ENCODE measurements around the gene IKZF1.

Gene IKZF1

GRCh38 chr7:50317697-50318669, 13.5 kb downstream of the IKZF1 start:
- no peak overlapping the region for H3K9ac ChIP-seq (ENCODE audit: insufficient read length)
- no peaks in the 10 kb centered on the region for H3K9me3 ChIP-seq (ENCODE audit: low read depth, low read length)
- no peak overlapping the region for H3K27ac ChIP-seq
- no peaks in the 10 kb centered on the region for H3K36me3 ChIP-seq (ENCODE audit: insufficient read depth, low read length)
- no peak for DNase-seq (ENCODE audit: low read depth, low spot score)
- H3K4me3 ChIP-seq, result no peak overlapping the region
- TF ChIP-seq FOXP2 (optimal IDR thresholded peaks at IDR 0.05; ENCODE audit: control extremely low read depth, extremely low read length, insufficient read depth) (no peak), POLR2AphosphoS5 (IDR thresholded peaks at IDR 0.05; ENCODE audit: borderline replicate concordance, low read depth, low read length) (no peak), EZH2 (IDR thresholded peaks at IDR 0.05) (no peak)

- H3K4me3 ChIP-seq, result no peak overlapping the region
- no peak for DNase-seq (ENCODE audit: low read depth, low spot score)
- H3K9me3 ChIP-seq (ENCODE audit: low read depth, low read length), result no peaks in the 10 kb centered on the region
- H3K36me3 ChIP-seq (ENCODE audit: insufficient read depth, low read length), result no peaks in the 10 kb centered on the region
- TF ChIP-seq EZH2 (IDR thresholded peaks at IDR 0.05), result no peak
- no peak for TF ChIP-seq FOXP2 (optimal IDR thresholded peaks at IDR 0.05; ENCODE audit: control extremely low read depth, extremely low read length, insufficient read depth)
- TF ChIP-seq POLR2AphosphoS5 (IDR thresholded peaks at IDR 0.05; ENCODE audit: borderline replicate concordance, low read depth, low read length), result no peak
- H3K27ac ChIP-seq, result no peak overlapping the region
- H3K9ac ChIP-seq (ENCODE audit: insufficient read length), result no peak overlapping the region
These were observed 17.1 kb downstream of the IKZF1 start for GRCh38 chr7:50321487-50322067.

- DNase-seq (ENCODE audit: low read depth, low spot score), result no peak
- Histone ChIP-seq H3K36me3 (ENCODE audit: insufficient read depth, low read length) (no peaks in the 10 kb centered on the region), H3K4me3 (no peak overlapping the region), H3K9ac (ENCODE audit: insufficient read length) (no peak overlapping the region), H3K27ac (no peak overlapping the region), H3K9me3 (ENCODE audit: low read depth, low read length) (no peaks in the 10 kb centered on the region)
- TF ChIP-seq FOXP2 (optimal IDR thresholded peaks at IDR 0.05; ENCODE audit: control extremely low read depth, extremely low read length, insufficient read depth) (no peak), EZH2 (IDR thresholded peaks at IDR 0.05) (no peak), POLR2AphosphoS5 (IDR thresholded peaks at IDR 0.05; ENCODE audit: borderline replicate concordance, low read depth, low read length) (no peak)
These were observed 19.6 kb downstream of the IKZF1 start for GRCh38 chr7:50324113-50324512.

- no peaks in the 10 kb centered on the region for H3K9me3 ChIP-seq (ENCODE audit: low read depth, low read length)
- no peak overlapping the region for H3K9ac ChIP-seq (ENCODE audit: insufficient read length)
- TF ChIP-seq POLR2AphosphoS5 (IDR thresholded peaks at IDR 0.05; ENCODE audit: borderline replicate concordance, low read depth, low read length) (no peak), FOXP2 (optimal IDR thresholded peaks at IDR 0.05; ENCODE audit: control extremely low read depth, extremely low read length, insufficient read depth) (no peak), EZH2 (IDR thresholded peaks at IDR 0.05) (no peak)
- no peak overlapping the region for H3K4me3 ChIP-seq
- no peak for DNase-seq (ENCODE audit: low read depth, low spot score)
- no peak overlapping the region for H3K27ac ChIP-seq
- H3K36me3 ChIP-seq (ENCODE audit: insufficient read depth, low read length), result no peaks in the 10 kb centered on the region
These were observed 22.9 kb downstream of the IKZF1 start for GRCh38 chr7:50327443-50327842.

- Histone ChIP-seq H3K36me3 (ENCODE audit: insufficient read depth, low read length) (no peaks in the 10 kb centered on the region), H3K27ac (no peak overlapping the region), H3K4me3 (no peak overlapping the region), H3K9ac (ENCODE audit: insufficient read length) (no peak overlapping the region), H3K9me3 (ENCODE audit: low read depth, low read length) (no peaks in the 10 kb centered on the region)
- DNase-seq (ENCODE audit: low read depth, low spot score), result no peak
- TF ChIP-seq FOXP2 (optimal IDR thresholded peaks at IDR 0.05; ENCODE audit: control extremely low read depth, extremely low read length, insufficient read depth) (no peak), POLR2AphosphoS5 (IDR thresholded peaks at IDR 0.05; ENCODE audit: borderline replicate concordance, low read depth, low read length) (no peak), EZH2 (IDR thresholded peaks at IDR 0.05) (no peak)
These were observed 25.3 kb downstream of the IKZF1 start for GRCh38 chr7:50329775-50330174.

GRCh38 chr7:50330254-50330653, 25.7 kb downstream of the IKZF1 start:
- H3K4me3 ChIP-seq, result no peak overlapping the region
- H3K9ac ChIP-seq (ENCODE audit: insufficient read length), result no peak overlapping the region
- DNase-seq (ENCODE audit: low read depth, low spot score), result no peak
- no peaks in the 10 kb centered on the region for H3K36me3 ChIP-seq (ENCODE audit: insufficient read depth, low read length)
- TF ChIP-seq EZH2 (IDR thresholded peaks at IDR 0.05) (no peak), POLR2AphosphoS5 (IDR thresholded peaks at IDR 0.05; ENCODE audit: borderline replicate concordance, low read depth, low read length) (no peak), FOXP2 (optimal IDR thresholded peaks at IDR 0.05; ENCODE audit: control extremely low read depth, extremely low read length, insufficient read depth) (no peak)
- no peaks in the 10 kb centered on the region for H3K9me3 ChIP-seq (ENCODE audit: low read depth, low read length)
- H3K27ac ChIP-seq, result no peak overlapping the region

GRCh38 chr7:50330696-50331095, 26.2 kb downstream of the IKZF1 start:
- Histone ChIP-seq H3K36me3 (ENCODE audit: insufficient read depth, low read length) (no peaks in the 10 kb centered on the region), H3K4me3 (no peak overlapping the region), H3K27ac (no peak overlapping the region), H3K9ac (ENCODE audit: insufficient read length) (no peak overlapping the region), H3K9me3 (ENCODE audit: low read depth, low read length) (no peaks in the 10 kb centered on the region)
- TF ChIP-seq POLR2AphosphoS5 (IDR thresholded peaks at IDR 0.05; ENCODE audit: borderline replicate concordance, low read depth, low read length) (no peak), EZH2 (IDR thresholded peaks at IDR 0.05) (no peak), FOXP2 (optimal IDR thresholded peaks at IDR 0.05; ENCODE audit: control extremely low read depth, extremely low read length, insufficient read depth) (no peak)
- no peak for DNase-seq (ENCODE audit: low read depth, low spot score)

GRCh38 chr7:50331564-50332208, 27.2 kb downstream of the IKZF1 start:
- Histone ChIP-seq H3K27ac (no peak overlapping the region), H3K9me3 (ENCODE audit: low read depth, low read length) (no peaks in the 10 kb centered on the region), H3K9ac (ENCODE audit: insufficient read length) (no peak overlapping the region), H3K4me3 (no peak overlapping the region), H3K36me3 (ENCODE audit: insufficient read depth, low read length) (no peaks in the 10 kb centered on the region)
- no peak for TF ChIP-seq EZH2 (IDR thresholded peaks at IDR 0.05)
- no peak for TF ChIP-seq POLR2AphosphoS5 (IDR thresholded peaks at IDR 0.05; ENCODE audit: borderline replicate concordance, low read depth, low read length)
- no peak for TF ChIP-seq FOXP2 (optimal IDR thresholded peaks at IDR 0.05; ENCODE audit: control extremely low read depth, extremely low read length, insufficient read depth)
- no peak for DNase-seq (ENCODE audit: low read depth, low spot score)
